Epidermal melanocyte (primary cell): ENCODE measurements around the gene KLHL17.
"Not testable (repeated sequence)": the region's sequence is repeated elsewhere in the genome, so short reads cannot be mapped to it uniquely, and the experiment has no call there.

ENCODE experiments used
- DNase-seq: peaks from one replicate; pipeline ENCODE4 v3.0.0; 2011; ENCODE audit warnings: low spot score; ENCODE audit not compliant: insufficient read length

Gene KLHL17

GRCh38 chr1:980137-980571 is 19.8 kb downstream of the KLHL17 start:
- no peak for DNase-seq

GRCh38 chr1:980602-981395 is 20.4 kb downstream of the KLHL17 start:
- no peak for DNase-seq

GRCh38 chr1:981491-981954 is 21.1 kb downstream of the KLHL17 start:
- no peak for DNase-seq

- no peak for DNase-seq
Measured at GRCh38 chr1:981955-982558, 21.7 kb downstream of the KLHL17 start, which contains the start of gene PERM1. PERM1 (minus strand) TSS chr1:982093; CDS start chr1:981029, 1,064 bp downstream.

GRCh38 chr1:982765-983436 is 22.5 kb downstream of the KLHL17 start:
- no peak for DNase-seq

- peak; percentile 77 for DNase-seq
Measured at GRCh38 chr1:983798-984475, 23.6 kb downstream of the KLHL17 start.

- DNase-seq: no peak
Measured at GRCh38 chr1:984476-984814, 24.1 kb downstream of the KLHL17 start.

GRCh38 chr1:985126-985525 is 24.7 kb downstream of the KLHL17 start:
- DNase-seq: no peak

- DNase-seq: not testable (repeated sequence)
Measured at GRCh38 chr1:988061-988460, 27.7 kb downstream of the KLHL17 start.

- not testable (repeated sequence) for DNase-seq
Measured at GRCh38 chr1:991275-991674, 30.9 kb downstream of the KLHL17 start.

- DNase-seq: no peak
Measured at GRCh38 chr1:991895-992294, 31.5 kb downstream of the KLHL17 start.

GRCh38 chr1:992362-992761 is 32.0 kb downstream of the KLHL17 start:
- no peak for DNase-seq

- DNase-seq: no peak
Measured at GRCh38 chr1:993379-993995, 33.1 kb downstream of the KLHL17 start.

- not testable (repeated sequence) for DNase-seq
Measured at GRCh38 chr1:994546-994945, 34.2 kb downstream of the KLHL17 start.

- DNase-seq: no peak
Measured at GRCh38 chr1:995665-996633, 35.6 kb downstream of the KLHL17 start.

- no peak for DNase-seq
Measured at GRCh38 chr1:996851-997712, 36.7 kb downstream of the KLHL17 start.

- no peak for DNase-seq
Measured at GRCh38 chr1:997713-997992, 37.3 kb downstream of the KLHL17 start.

- DNase-seq: no peak
Measured at GRCh38 chr1:997993-998744, 37.8 kb downstream of the KLHL17 start.

GRCh38 chr1:998745-998994 is 38.3 kb downstream of the KLHL17 start:
- DNase-seq: no peak
